Neuronal stem cell (in vitro differentiated cells): ENCODE data around the gene COMMD2.

Experiments used
- DNase-seq: peaks from one replicate; pipeline ENCODE4 v3.0.0-alpha.2; 2013; ENCODE audit warnings: low spot score
- H2AFZ ChIP-seq: one replicate; pipeline ENCODE4 v1.6.1; 2013; ENCODE audit warnings: mild to moderate bottlenecking, low read length, inconsistent platforms
- H2AK5ac ChIP-seq: 2 replicates; pipeline ENCODE4 v1.6.1; 2013; ENCODE audit warnings: low read depth, mild to moderate bottlenecking, inconsistent platforms, low read length, moderate library complexity, mixed read lengths
- H2BK120ac ChIP-seq: 2 replicates; pipeline ENCODE4 v1.6.1; 2013; ENCODE audit warnings: low read depth, mild to moderate bottlenecking, inconsistent platforms, low read length, moderate library complexity, mixed read lengths
- H2BK12ac ChIP-seq: one replicate; pipeline ENCODE4 v1.6.1; 2013; ENCODE audit warnings: low read length, inconsistent platforms
- H2BK15ac ChIP-seq: 2 replicates; pipeline ENCODE4 v1.6.1; 2013; ENCODE audit warnings: mild to moderate bottlenecking, low read length, inconsistent platforms, mixed read lengths
- H2BK5ac ChIP-seq: one replicate; pipeline ENCODE4 v1.6.1; 2013; ENCODE audit warnings: inconsistent platforms, mild to moderate bottlenecking, low read length, moderate library complexity
- H3K14ac ChIP-seq: one replicate; pipeline ENCODE4 v1.6.1; 2013; ENCODE audit warnings: low read length, inconsistent platforms
- H3K18ac ChIP-seq: 2 replicates; pipeline ENCODE4 v1.6.1; 2013; ENCODE audit warnings: low read length, inconsistent platforms
- H3K23ac ChIP-seq: 2 replicates; pipeline ENCODE4 v1.6.1; 2013; ENCODE audit warnings: low read depth, mild to moderate bottlenecking, mixed read lengths, low read length, inconsistent platforms; ENCODE audit not compliant: poor library complexity
- H3K27ac ChIP-seq: replicated peaks from 3 replicates; pipeline ENCODE4 v1.5.1; 2013; ENCODE audit warnings: low read length, inconsistent platforms
- H3K27me3 ChIP-seq, 3 experiments: 2 replicates each; pipeline ENCODE4 v1.6.1; 2013; ENCODE audit warnings: low read length in 3 of 3, mild to moderate bottlenecking in 2 of 3, inconsistent platforms in 1 of 3, low read depth in 1 of 3, mixed read lengths in 1 of 3, moderate library complexity in 1 of 3; ENCODE audit not compliant: control insufficient read depth in 3 of 3, insufficient read depth in 3 of 3
- H3K36me3 ChIP-seq, 2 donors: replicated peaks in 1 of 2; 2 replicates each; pipeline ENCODE4 v1.6.1; 2013; ENCODE audit warnings: low read length in 2 of 2; ENCODE audit not compliant: control insufficient read depth in 2 of 2, insufficient read depth in 2 of 2
- H3K4ac ChIP-seq: 2 replicates; pipeline ENCODE4 v1.6.1; 2013; ENCODE audit warnings: inconsistent platforms, mild to moderate bottlenecking, low read length, moderate library complexity
- H3K4me1 ChIP-seq, 2 donors: 1 replicate in 1 of 2; 2 replicates in 1 of 2; pipeline ENCODE4 v1.6.1; 2013; ENCODE audit warnings: low read length in 2 of 2, low read depth in 1 of 2; ENCODE audit not compliant: control insufficient read depth in 2 of 2, insufficient read depth in 1 of 2
- H3K4me2 ChIP-seq: one replicate; pipeline ENCODE4 v1.6.1; 2013; ENCODE audit warnings: mild to moderate bottlenecking, low read length, inconsistent platforms; ENCODE audit not compliant: insufficient read depth, poor library complexity, severe bottlenecking
- H3K4me3 ChIP-seq, 2 donors: 2 replicates each; pipeline ENCODE4 v1.5.1; 2013; ENCODE audit warnings: low read length in 2 of 2, mild to moderate bottlenecking in 2 of 2, inconsistent platforms in 1 of 2, moderate library complexity in 1 of 2
- H3K79me1 ChIP-seq: one replicate; pipeline ENCODE4 v1.6.1; 2013; ENCODE audit warnings: low read depth, mild to moderate bottlenecking, inconsistent platforms, low read length, moderate library complexity
- H3K9ac ChIP-seq: one replicate; pipeline ENCODE4 v1.6.1; 2013; ENCODE audit warnings: mild to moderate bottlenecking, low read depth, low read length, inconsistent platforms; ENCODE audit not compliant: poor library complexity
- H3K9me3 ChIP-seq, 2 donors: replicated peaks in 1 of 2; 2 replicates each; pipeline versions ENCODE3 to v1.6.1; 2013; ENCODE audit warnings: low read length in 2 of 2, mild to moderate bottlenecking in 2 of 2, inconsistent platforms in 1 of 2, low read depth in 1 of 2, mixed read lengths in 1 of 2, moderate library complexity in 1 of 2; ENCODE audit not compliant: control insufficient read depth in 2 of 2, insufficient read depth in 1 of 2
- H4K8ac ChIP-seq: one replicate; pipeline ENCODE4 v1.6.1; 2013; ENCODE audit warnings: low read depth, mild to moderate bottlenecking, inconsistent platforms, low read length, moderate library complexity
- H4K91ac ChIP-seq: one replicate; pipeline ENCODE4 v1.6.1; 2013; ENCODE audit warnings: low read length, low read depth, mild to moderate bottlenecking, inconsistent platforms; ENCODE audit not compliant: poor library complexity
- WGBS, 2 donors: extraction: QIAGEN DNeasy Blood & Tissue Kit; methylation state at CpG; one replicate each; pipeline ENCODE4 v1.1.7; 2013; ENCODE audit warnings: missing lambda C conversion rate in 2 of 2, mixed read lengths in 1 of 2; ENCODE audit not compliant: insufficient read length in 2 of 2, insufficient replicate concordance in 1 of 2; ENCODE audit errors: extremely low coverage in 2 of 2; 5-methylcytosine and 5-hydroxymethylcytosine counted together

Gene COMMD2

GRCh38 chr3:149727656-149728055 lies 24.6 kb downstream of the COMMD2 start:
- Histone ChIP-seq H2BK12ac (no peak overlapping the region), H2BK120ac (no peak overlapping the region), H4K91ac (no peak overlapping the region), H3K9ac (no peak overlapping the region), H3K36me3 (no peaks in the 10 kb centered on the region), H3K79me1 (no peaks in the 10 kb centered on the region), H3K4me3 (no peak overlapping the region), H3K27ac (no peak overlapping the region), H2BK15ac (no peak overlapping the region), H3K14ac (no peak overlapping the region), H3K4me2 (no peak overlapping the region), H2AK5ac (no peak overlapping the region), H3K9me3 (no peaks in the 10 kb centered on the region), H2AFZ (no peak overlapping the region), H3K23ac (no peak overlapping the region), H4K8ac (no peak overlapping the region), H2BK5ac (no peak overlapping the region), H3K4ac (no peak overlapping the region), H3K4me1 (no peaks in the 10 kb centered on the region), H3K27me3 (peaks cover 0 to 1% (median 0%) of the 10 kb centered on the region in 3 experiments), H3K18ac (no peak overlapping the region)
- no CpG with 5 or more reads among the region's 2 CpGs for WGBS, 2 donors
- DNase-seq: no peak

- no peak for DNase-seq
- no peaks in the 10 kb centered on the region for H3K9me3 ChIP-seq
- no peak overlapping the region for H3K4me2 ChIP-seq
- no peaks in the 10 kb centered on the region for H3K36me3 ChIP-seq
- no peak overlapping the region for H2AFZ ChIP-seq
- no peak overlapping the region for H2BK5ac ChIP-seq
- H3K79me1 ChIP-seq: no peaks in the 10 kb centered on the region
- no peaks in the 10 kb centered on the region for H3K4me1 ChIP-seq
- no peak overlapping the region for H4K91ac ChIP-seq
- H4K8ac ChIP-seq: no peak overlapping the region
- no peak overlapping the region for H3K14ac ChIP-seq
- H2BK12ac ChIP-seq: no peak overlapping the region
- no peak overlapping the region for H2BK15ac ChIP-seq
- no peak overlapping the region for H2BK120ac ChIP-seq
- H3K9ac ChIP-seq: no peak overlapping the region
- H3K23ac ChIP-seq: no peak overlapping the region
- H3K27ac ChIP-seq: no peak overlapping the region
- no peak overlapping the region for H3K18ac ChIP-seq
- H2AK5ac ChIP-seq: no peak overlapping the region
- no CpG with 5 or more reads among the region's 2 CpGs for WGBS, 2 donors
- peaks cover 0 to 1% (median 0%) of the 10 kb centered on the region in 3 experiments for H3K27me3 ChIP-seq
- H3K4me3 ChIP-seq: no peak overlapping the region
- H3K4ac ChIP-seq: no peak overlapping the region
Measured at GRCh38 chr3:149726716-149727407, 25.4 kb downstream of the COMMD2 start.

GRCh38 chr3:149723781-149724180 lies 28.5 kb downstream of the COMMD2 start:
- H2AK5ac ChIP-seq: no peak overlapping the region
- H3K9ac ChIP-seq: no peak overlapping the region
- no peak overlapping the region for H2BK12ac ChIP-seq
- no peak for DNase-seq
- H3K4me2 ChIP-seq: no peak overlapping the region
- no peak overlapping the region for H3K14ac ChIP-seq
- peaks cover 0 to 1% (median 0%) of the 10 kb centered on the region in 3 experiments for H3K27me3 ChIP-seq
- no peak overlapping the region for H2BK5ac ChIP-seq
- H3K9me3 ChIP-seq: peaks cover 0 to 12% of the 10 kb centered on the region in 2 donors
- H4K91ac ChIP-seq: no peak overlapping the region
- no peak overlapping the region for H3K27ac ChIP-seq
- no peak overlapping the region for H2AFZ ChIP-seq
- no peak overlapping the region for H3K4me3 ChIP-seq
- no peak overlapping the region for H3K23ac ChIP-seq
- no peak overlapping the region for H2BK120ac ChIP-seq
- no peak overlapping the region for H3K18ac ChIP-seq
- no peak overlapping the region for H2BK15ac ChIP-seq
- H3K4me1 ChIP-seq: no peaks in the 10 kb centered on the region
- H3K4ac ChIP-seq: no peak overlapping the region
- no peaks in the 10 kb centered on the region for H3K36me3 ChIP-seq
- H3K79me1 ChIP-seq: no peaks in the 10 kb centered on the region
- no peak overlapping the region for H4K8ac ChIP-seq

- Histone ChIP-seq H3K36me3 (no peaks in the 10 kb centered on the region), H2BK120ac (no peak overlapping the region)
- no CpG with 5 or more reads among the region's 2 CpGs for WGBS, 2 donors
Measured at GRCh38 chr3:149720918-149721317, 31.4 kb downstream of the COMMD2 start.

More at GRCh38 chr3:149720918-149721317, 31.4 kb downstream of the COMMD2 start:
- H2BK12ac ChIP-seq: no peak overlapping the region
- no peak overlapping the region for H3K4ac ChIP-seq
- no peak overlapping the region for H2AK5ac ChIP-seq
- H3K4me2 ChIP-seq: no peak overlapping the region
- H3K14ac ChIP-seq: no peak overlapping the region
- H3K4me1 ChIP-seq: no peaks in the 10 kb centered on the region
- H3K27ac ChIP-seq: no peak overlapping the region
- H3K23ac ChIP-seq: no peak overlapping the region
- no peak overlapping the region for H3K18ac ChIP-seq
- H4K8ac ChIP-seq: no peak overlapping the region
- DNase-seq: no peak
- no peak overlapping the region for H2BK15ac ChIP-seq
- H2BK5ac ChIP-seq: no peak overlapping the region
- peaks cover 0 to 12% of the 10 kb centered on the region in 2 donors for H3K9me3 ChIP-seq
- H3K79me1 ChIP-seq: no peaks in the 10 kb centered on the region
- H3K9ac ChIP-seq: no peak overlapping the region
- H3K27me3 ChIP-seq: peaks cover 0 to 1% (median 0%) of the 10 kb centered on the region in 3 experiments
- no peak overlapping the region for H2AFZ ChIP-seq
- H4K91ac ChIP-seq: no peak overlapping the region
- no peak overlapping the region for H3K4me3 ChIP-seq
